Measurements from ENCODE around the gene PTPN1. TPM values are rescaled to one million over a fixed set of nuclear protein-coding genes. Genes with fewer than 3 reads are reported as not detected.

Gene PTPN1
- total and polyA plus RNA-seq, 2 of the 13 experiments (the other 11 are each of a cell fraction or from before 2014, with no cell fraction given) = 17.7 to 37.2 TPM

DNA sequence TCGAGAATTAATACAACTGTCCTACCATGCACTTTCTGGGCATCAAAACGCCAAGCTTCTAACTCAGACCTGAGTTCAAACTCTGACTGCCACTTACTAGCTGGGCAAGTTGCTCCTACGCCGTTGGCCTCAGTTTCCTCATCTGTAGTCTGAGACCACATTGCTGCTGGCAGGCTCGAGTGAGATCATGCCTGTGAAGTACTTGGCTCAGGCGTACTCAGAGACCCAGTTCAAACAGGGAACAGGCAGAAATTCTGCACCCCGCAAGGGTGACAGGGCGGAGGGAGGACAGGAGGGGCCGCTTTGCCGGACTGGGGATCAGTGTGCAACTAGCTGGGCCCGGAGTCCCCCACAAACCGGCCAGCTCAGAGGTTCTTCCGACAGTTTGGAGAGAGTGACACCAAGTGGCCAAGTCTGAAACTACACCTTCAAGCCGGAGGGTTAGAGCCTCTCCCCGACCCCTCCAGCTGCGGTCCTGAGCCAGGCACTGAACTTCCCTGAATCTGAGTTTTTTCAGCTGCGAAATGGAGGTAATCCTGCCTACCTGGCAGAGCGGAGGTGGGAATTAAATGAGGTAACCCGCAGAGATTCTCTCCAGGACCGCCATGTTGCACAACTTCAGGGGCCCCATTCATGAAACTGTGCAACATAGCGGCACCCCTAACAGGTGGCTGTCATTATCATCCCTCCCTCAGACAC is 46.0 kb upstream of the PTPN1 start (continued):
- TF ChIP-seq, protein P1, sequence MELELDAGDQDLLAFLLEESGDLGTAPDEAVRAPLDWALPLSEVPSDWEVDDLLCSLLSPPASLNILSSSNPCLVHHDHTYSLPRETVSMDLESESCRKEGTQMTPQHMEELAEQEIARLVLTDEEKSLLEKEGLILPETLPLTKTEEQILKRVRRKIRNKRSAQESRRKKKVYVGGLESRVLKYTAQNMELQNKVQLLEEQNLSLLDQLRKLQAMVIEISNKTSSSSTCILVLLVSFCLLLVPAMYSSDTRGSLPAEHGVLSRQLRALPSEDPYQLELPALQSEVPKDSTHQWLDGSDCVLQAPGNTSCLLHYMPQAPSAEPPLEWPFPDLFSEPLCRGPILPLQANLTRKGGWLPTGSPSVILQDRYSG (CRISPR knock-in tag; IDR thresholded peaks at IDR 0.05) = no peak
- TF ChIP-seq, protein P2, sequence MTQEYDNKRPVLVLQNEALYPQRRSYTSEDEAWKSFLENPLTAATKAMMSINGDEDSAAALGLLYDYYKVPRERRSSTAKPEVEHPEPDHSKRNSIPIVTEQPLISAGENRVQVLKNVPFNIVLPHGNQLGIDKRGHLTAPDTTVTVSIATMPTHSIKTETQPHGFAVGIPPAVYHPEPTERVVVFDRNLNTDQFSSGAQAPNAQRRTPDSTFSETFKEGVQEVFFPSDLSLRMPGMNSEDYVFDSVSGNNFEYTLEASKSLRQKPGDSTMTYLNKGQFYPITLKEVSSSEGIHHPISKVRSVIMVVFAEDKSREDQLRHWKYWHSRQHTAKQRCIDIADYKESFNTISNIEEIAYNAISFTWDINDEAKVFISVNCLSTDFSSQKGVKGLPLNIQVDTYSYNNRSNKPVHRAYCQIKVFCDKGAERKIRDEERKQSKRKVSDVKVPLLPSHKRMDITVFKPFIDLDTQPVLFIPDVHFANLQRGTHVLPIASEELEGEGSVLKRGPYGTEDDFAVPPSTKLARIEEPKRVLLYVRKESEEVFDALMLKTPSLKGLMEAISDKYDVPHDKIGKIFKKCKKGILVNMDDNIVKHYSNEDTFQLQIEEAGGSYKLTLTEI (CRISPR knock-in tag; conservative IDR thresholded peaks at IDR 0.05) = no peak
- TF ChIP-seq NFIC (IDR thresholded peaks at IDR 0.05; ENCODE audit: low read length) (no peak), ZSCAN21 (CRISPR knock-in tag; IDR thresholded peaks at IDR 0.05; ENCODE audit: borderline replicate concordance) (no peak), ZNF572 (CRISPR knock-in tag; IDR thresholded peaks at IDR 0.05) (no peak), DNMT3B (CRISPR knock-in tag; conservative IDR thresholded peaks at IDR 0.05) (no peak), PHB2 (IDR thresholded peaks at IDR 0.05; ENCODE audit: partially characterized antibody) (no peak), ZFP41 (CRISPR knock-in tag; IDR thresholded peaks at IDR 0.05; ENCODE audit: borderline replicate concordance) (no peak), RNF2 (conservative IDR thresholded peaks at IDR 0.05; ENCODE audit: low read depth) (no peak), ZFP90 (CRISPR knock-in tag; IDR thresholded peaks at IDR 0.05; ENCODE audit: borderline replicate concordance) (peak; percentile 69; the same call in 1 of the 2 replicates), HOXA3 (CRISPR knock-in tag; IDR thresholded peaks at IDR 0.05) (peak; percentile 32; the same call in 1 of the 2 replicates), SAP130 (CRISPR knock-in tag; IDR thresholded peaks at IDR 0.05; ENCODE audit: low read depth) (no peak; the same call in 1 of the 2 replicates), ZNF567 (CRISPR knock-in tag; IDR thresholded peaks at IDR 0.05; ENCODE audit: borderline replicate concordance) (peak; percentile 87), BRD4 (CRISPR knock-in tag; IDR thresholded peaks at IDR 0.05) (no peak; the same call in 1 of the 2 replicates), EED (CRISPR knock-in tag; IDR thresholded peaks at IDR 0.05) (no peak), ZNF749 (CRISPR knock-in tag; IDR thresholded peaks at IDR 0.05; ENCODE audit: borderline replicate concordance) (no peak), ZNF674 (CRISPR knock-in tag; IDR thresholded peaks at IDR 0.05; ENCODE audit: low read depth) (no peak), ZNF446 (CRISPR knock-in tag; IDR thresholded peaks at IDR 0.05) (0 out of 2 replicates have a peak, but pooled peaks have one; percentile 1), POGZ (CRISPR knock-in tag; IDR thresholded peaks at IDR 0.05) (no peak)
- TF ChIP-seq, protein P3, sequence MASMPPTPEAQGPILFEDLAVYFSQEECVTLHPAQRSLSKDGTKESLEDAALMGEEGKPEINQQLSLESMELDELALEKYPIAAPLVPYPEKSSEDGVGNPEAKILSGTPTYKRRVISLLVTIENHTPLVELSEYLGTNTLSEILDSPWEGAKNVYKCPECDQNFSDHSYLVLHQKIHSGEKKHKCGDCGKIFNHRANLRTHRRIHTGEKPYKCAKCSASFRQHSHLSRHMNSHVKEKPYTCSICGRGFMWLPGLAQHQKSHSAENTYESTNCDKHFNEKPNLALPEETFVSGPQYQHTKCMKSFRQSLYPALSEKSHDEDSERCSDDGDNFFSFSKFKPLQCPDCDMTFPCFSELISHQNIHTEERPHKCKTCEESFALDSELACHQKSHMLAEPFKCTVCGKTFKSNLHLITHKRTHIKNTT (CRISPR knock-in tag; IDR thresholded peaks at IDR 0.05) = no peak
- TF ChIP-seq, protein P4, sequence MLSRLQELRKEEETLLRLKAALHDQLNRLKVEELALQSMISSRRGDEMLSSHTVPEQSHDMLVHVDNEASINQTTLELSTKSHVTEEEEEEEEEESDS (CRISPR knock-in tag; IDR thresholded peaks at IDR 0.05; ENCODE audit: borderline replicate concordance) = no peak
- TF ChIP-seq, protein P5, sequence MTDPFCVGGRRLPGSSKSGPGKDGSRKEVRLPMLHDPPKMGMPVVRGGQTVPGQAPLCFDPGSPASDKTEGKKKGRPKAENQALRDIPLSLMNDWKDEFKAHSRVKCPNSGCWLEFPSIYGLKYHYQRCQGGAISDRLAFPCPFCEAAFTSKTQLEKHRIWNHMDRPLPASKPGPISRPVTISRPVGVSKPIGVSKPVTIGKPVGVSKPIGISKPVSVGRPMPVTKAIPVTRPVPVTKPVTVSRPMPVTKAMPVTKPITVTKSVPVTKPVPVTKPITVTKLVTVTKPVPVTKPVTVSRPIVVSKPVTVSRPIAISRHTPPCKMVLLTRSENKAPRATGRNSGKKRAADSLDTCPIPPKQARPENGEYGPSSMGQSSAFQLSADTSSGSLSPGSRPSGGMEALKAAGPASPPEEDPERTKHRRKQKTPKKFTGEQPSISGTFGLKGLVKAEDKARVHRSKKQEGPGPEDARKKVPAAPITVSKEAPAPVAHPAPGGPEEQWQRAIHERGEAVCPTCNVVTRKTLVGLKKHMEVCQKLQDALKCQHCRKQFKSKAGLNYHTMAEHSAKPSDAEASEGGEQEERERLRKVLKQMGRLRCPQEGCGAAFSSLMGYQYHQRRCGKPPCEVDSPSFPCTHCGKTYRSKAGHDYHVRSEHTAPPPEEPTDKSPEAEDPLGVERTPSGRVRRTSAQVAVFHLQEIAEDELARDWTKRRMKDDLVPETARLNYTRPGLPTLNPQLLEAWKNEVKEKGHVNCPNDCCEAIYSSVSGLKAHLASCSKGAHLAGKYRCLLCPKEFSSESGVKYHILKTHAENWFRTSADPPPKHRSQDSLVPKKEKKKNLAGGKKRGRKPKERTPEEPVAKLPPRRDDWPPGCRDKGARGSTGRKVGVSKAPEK (CRISPR knock-in tag; IDR thresholded peaks at IDR 0.05; ENCODE audit: borderline replicate concordance) = no peak
